H1 (cell line): ENCODE data around the gene CACNA2D3. TPM values are rescaled to one million over a fixed set of nuclear protein-coding genes. Genes with fewer than 3 reads are reported as not detected.

ENCODE experiments used
- CHD7 ChIP-seq: fragments of 300-600 bp; sonication (generic); IDR thresholded peaks from 2 replicates; pipeline ENCODE4 v1.7.1; 2012; ENCODE audit warnings: low read length, moderate library complexity, mild to moderate bottlenecking, inconsistent platforms; ENCODE audit not compliant: insufficient replicate concordance
- E2F6 ChIP-seq: IDR thresholded peaks from 2 replicates; pipeline ENCODE4 v1.6.1; 2012; ENCODE audit warnings: inconsistent platforms
- KDM5A ChIP-seq: fragments of 200-600 bp; IDR thresholded peaks from 2 replicates; pipeline ENCODE4 v1.7.1; 2012; ENCODE audit warnings: mild to moderate bottlenecking, low read length, inconsistent platforms, mixed read lengths
- POLR2A ChIP-seq, 2 experiments: IDR thresholded peaks; 1 replicate in 1 of 2; 2 replicates in 1 of 2; pipeline ENCODE4 v1.6.1; 2011; ENCODE audit warnings: low read depth in 2 of 2, low read length in 2 of 2, mild to moderate bottlenecking in 2 of 2; ENCODE audit errors: control extremely low read depth in 1 of 2
- RBBP5 ChIP-seq: IDR thresholded peaks from 2 replicates; pipeline ENCODE4 v1.7.1; 2012; ENCODE audit warnings: low read depth, mild to moderate bottlenecking, inconsistent platforms, low read length, moderate library complexity, borderline replicate concordance
- SIRT6 ChIP-seq: IDR thresholded peaks from one replicate; pipeline ENCODE4 v1.7.1; 2012; ENCODE audit warnings: low read length, inconsistent platforms
- SP1 ChIP-seq: IDR thresholded peaks from 2 replicates; pipeline ENCODE4 v1.6.1; 2011; ENCODE audit warnings: low read depth, low read length
- SUZ12 ChIP-seq: fragments of 200-600 bp; sonication (generic); IDR thresholded peaks from 2 replicates; pipeline ENCODE4 v1.6.1; 2012; ENCODE audit warnings: mild to moderate bottlenecking, inconsistent platforms, low read length, moderate library complexity, mixed read lengths
- TAF1 ChIP-seq: IDR thresholded peaks from 2 replicates; pipeline ENCODE4 v1.6.1; 2011; ENCODE audit warnings: mild to moderate bottlenecking, low read depth, low read length
- polyA plus RNA-seq, 7 experiments: library from polyadenylated mRNA; depleted of rRNA in 3 of 7; stranded (reverse) in 5 of 7; unstranded in 2 of 7; fragments of >200 nt in 5 of 7; fragments of 200-250 nt in 2 of 7; gene quantifications; 1 replicate in 5 of 7; 2 replicates in 1 of 7; 4 replicates in 1 of 7; pipeline versions ENCODE4 v1.2.1 to v1.2.3, GENCODE V29; 2011 to 2013; ENCODE audit warnings: missing spikeins in 2 of 7, mixed read lengths in 2 of 7
- total RNA-seq: library from RNA; stranded (reverse); fragmentation: NEBNext Ultra II Directional; extraction: Animal tissue kit (Norgen Biotek cat#: 25700); gene quantifications from 2 replicates; pipeline ENCODE4 v1.2.1, GENCODE V29; 2021

The CACNA2D3 gene
- total and polyA plus RNA-seq, 2 of the 8 experiments (the other 6 are each of a cell fraction or from before 2014, with no cell fraction given) = 1.5 to 1.8 TPM

- TF ChIP-seq CHD7 (no peak), RBBP5 (no peak), KDM5A (no peak), E2F6 (no peak), TAF1 (no peak), SP1 (no peak), POLR2A (IDR thresholded peaks at IDR 0.05; ENCODE audit: control extremely low read depth in 1 of 2, low read depth in 2 of 2, low read length in 2 of 2) (no peak), SIRT6 (no peak), SUZ12 (no peak)
Observed at GRCh38 chr3:54994111-54994513, 871.8 kb downstream of the CACNA2D3 start (continued).
